Stomach (tissue), 4 donors: Measurements from ENCODE around the gene MFSD12.

Experiments
- EP300 ChIP-seq: sonication (generic); formaldehyde crosslinking; IDR thresholded peaks from one replicate; pipeline ENCODE4 v1.6.1; 2017; ENCODE audit warnings: antibody characterized with exemption
- POLR2AphosphoS5 ChIP-seq, 3 donors: sonication (generic); formaldehyde crosslinking; IDR thresholded peaks; one replicate each; pipeline ENCODE4 v1.6.1; 2016; ENCODE audit warnings: antibody characterized with exemption in 3 of 3
- TF ChIP-seq, protein P1 (sequence below), 7 experiments: fragments of 450-650 bp in 4 of 7; fragments of 200-600 bp in 3 of 7; sonication (generic) in 3 of 7; IDR thresholded peaks; one replicate each; pipeline ENCODE4 v1.5.1; 2016 to 2019; ENCODE audit warnings: antibody characterized with exemption in 7 of 7, control low read depth in 2 of 7, mild to moderate bottlenecking in 1 of 7

DNA sequence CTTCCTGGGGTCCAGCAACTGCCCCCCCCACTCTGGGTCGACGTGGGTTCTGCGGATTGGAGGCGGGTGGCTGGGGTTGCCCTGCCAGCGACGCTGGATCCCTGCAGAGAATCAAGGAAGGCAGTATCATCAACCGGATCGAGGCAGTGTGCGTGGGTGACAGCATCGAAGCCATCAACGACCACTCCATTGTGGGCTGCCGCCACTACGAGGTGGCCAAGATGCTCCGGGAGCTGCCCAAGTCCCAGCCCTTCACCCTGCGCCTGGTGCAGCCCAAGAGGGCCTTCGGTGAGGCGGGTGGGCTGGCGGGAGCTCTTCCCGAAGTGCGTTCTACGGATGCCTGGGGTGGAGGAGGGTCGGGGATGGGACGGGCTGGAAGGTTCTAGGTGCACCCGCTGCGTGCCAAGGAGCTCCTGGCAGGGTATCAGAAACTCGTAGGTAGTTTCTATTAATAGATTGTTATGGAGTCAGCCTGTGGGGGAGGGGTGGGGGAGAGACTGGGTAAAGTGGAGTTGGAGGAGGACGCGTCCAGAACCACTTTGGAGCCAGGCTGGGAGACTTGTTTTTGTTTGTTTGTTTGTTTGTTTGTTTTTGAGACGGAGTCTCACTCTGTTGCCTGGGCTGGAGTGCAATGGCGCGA, 29.4 kb upstream of the MFSD12 start:
- TF ChIP-seq, protein P1, sequence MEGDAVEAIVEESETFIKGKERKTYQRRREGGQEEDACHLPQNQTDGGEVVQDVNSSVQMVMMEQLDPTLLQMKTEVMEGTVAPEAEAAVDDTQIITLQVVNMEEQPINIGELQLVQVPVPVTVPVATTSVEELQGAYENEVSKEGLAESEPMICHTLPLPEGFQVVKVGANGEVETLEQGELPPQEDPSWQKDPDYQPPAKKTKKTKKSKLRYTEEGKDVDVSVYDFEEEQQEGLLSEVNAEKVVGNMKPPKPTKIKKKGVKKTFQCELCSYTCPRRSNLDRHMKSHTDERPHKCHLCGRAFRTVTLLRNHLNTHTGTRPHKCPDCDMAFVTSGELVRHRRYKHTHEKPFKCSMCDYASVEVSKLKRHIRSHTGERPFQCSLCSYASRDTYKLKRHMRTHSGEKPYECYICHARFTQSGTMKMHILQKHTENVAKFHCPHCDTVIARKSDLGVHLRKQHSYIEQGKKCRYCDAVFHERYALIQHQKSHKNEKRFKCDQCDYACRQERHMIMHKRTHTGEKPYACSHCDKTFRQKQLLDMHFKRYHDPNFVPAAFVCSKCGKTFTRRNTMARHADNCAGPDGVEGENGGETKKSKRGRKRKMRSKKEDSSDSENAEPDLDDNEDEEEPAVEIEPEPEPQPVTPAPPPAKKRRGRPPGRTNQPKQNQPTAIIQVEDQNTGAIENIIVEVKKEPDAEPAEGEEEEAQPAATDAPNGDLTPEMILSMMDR (IDR thresholded peaks at IDR 0.05) = no peak
- no peak for TF ChIP-seq EP300
- TF ChIP-seq POLR2AphosphoS5 (IDR thresholded peaks at IDR 0.05) = no peak
